Esophagus (tissue), 2 donors: ENCODE results near the gene TPI1. TPM values are rescaled to one million over a fixed set of nuclear protein-coding genes. Genes with fewer than 3 reads are reported as not detected.
"Not testable (repeated sequence)": the region's sequence is repeated elsewhere in the genome, so short reads cannot be mapped to it uniquely, and the experiment has no call there.

ENCODE experiments used
- H3K27ac ChIP-seq, 2 donors: one replicate each; pipeline ENCODE4 v1.5.1; 2013; ENCODE audit warnings: low read depth in 2 of 2, mild to moderate bottlenecking in 2 of 2, inconsistent platforms in 1 of 2, low read length in 1 of 2, moderate library complexity in 1 of 2
- H3K27me3 ChIP-seq, 2 donors: one replicate each; pipeline ENCODE4 v1.6.1; 2013; ENCODE audit warnings: low read length in 2 of 2, control low read depth in 1 of 2, mild to moderate bottlenecking in 1 of 2; ENCODE audit not compliant: insufficient read depth in 2 of 2, control insufficient read depth in 1 of 2
- H3K36me3 ChIP-seq, 2 donors: one replicate each; pipeline ENCODE4 v1.6.1; 2013; ENCODE audit warnings: low read length in 1 of 2; ENCODE audit not compliant: control insufficient read depth in 2 of 2, insufficient read depth in 2 of 2
- H3K4me1 ChIP-seq, 2 donors: one replicate each; pipeline ENCODE4 v1.6.1; 2013; ENCODE audit warnings: low read length in 1 of 2; ENCODE audit not compliant: control insufficient read depth in 2 of 2, insufficient read depth in 2 of 2
- H3K4me3 ChIP-seq, 2 donors: one replicate each; pipeline ENCODE4 v1.5.1; 2013; ENCODE audit warnings: low read length in 2 of 2, mild to moderate bottlenecking in 2 of 2, low read depth in 1 of 2, moderate library complexity in 1 of 2
- H3K9me3 ChIP-seq, 2 donors: one replicate each; pipeline ENCODE4 v1.6.1; 2013; ENCODE audit warnings: mild to moderate bottlenecking in 2 of 2, low read depth in 1 of 2, low read length in 1 of 2, moderate library complexity in 1 of 2; ENCODE audit not compliant: control insufficient read depth in 2 of 2, insufficient read depth in 1 of 2
- WGBS, 2 donors: extraction: QIAGEN DNeasy Blood & Tissue Kit; methylation state at CpG; one replicate each; pipeline ENCODE4 v1.1.7; 2013; 5-methylcytosine and 5-hydroxymethylcytosine counted together
- polyA plus RNA-seq, 2 donors: library from polyadenylated mRNA; stranded (reverse); fragments of 200-250 nt; gene quantifications; one replicate each; pipeline ENCODE4 v1.2.3, GENCODE V29; 2013
- donor health status: healthy with polysubstance abuse.
- donor health status: Bipolar disorder and iron deficiency.

Gene TPI1
- polyA plus RNA-seq, 2 donors: 404 to 939 TPM

DNA sequence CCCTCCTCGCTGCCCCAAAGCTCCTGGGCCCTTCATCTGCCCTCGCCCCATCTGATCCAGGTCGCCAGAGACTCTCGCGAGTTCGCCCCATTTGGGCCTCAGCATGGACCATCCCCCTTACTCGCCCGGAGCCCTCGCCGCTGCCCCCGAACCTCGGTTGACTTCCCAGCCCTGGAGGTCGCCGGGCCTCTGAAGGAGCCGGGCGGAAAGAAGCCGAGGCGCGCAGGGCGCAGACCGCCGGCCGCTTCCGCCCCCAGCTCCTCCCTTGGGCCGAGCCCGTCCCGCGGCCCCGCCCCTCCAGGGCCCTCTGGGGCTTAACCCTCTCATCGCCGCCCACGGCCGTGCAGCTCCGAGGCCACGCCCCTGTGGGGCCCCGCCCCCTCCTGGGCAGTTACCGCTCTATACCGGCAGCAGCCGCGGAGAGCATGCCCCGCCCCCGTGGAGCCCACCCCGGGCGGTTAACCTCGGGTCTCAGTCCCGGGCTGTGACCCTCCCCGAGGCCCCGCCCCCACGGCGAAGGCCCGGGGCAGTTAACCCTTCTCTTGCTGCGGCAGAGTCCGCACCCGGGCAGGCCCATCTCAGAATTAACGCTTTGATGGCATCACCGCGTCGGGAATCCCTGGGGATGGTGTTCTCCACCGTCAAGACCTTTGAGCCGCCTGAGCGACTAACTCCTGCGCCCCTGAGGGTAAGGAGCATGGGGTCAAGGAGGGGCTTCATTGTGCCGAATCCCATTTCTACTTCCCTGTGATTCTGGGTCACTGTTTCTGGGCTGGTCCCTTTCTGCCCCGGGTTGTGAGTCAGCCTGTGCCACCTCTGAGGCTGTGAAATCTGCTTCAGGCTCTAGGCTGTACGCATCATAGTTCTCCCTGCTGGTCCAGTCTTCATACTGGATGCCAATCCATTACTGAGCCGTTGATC is 6.0 kb downstream of the TPI1 start, which contains the start of gene SPSB2:
SPSB2 (minus strand) TSS at position 210 of the 921 bp plus-strand sequence. CDS start 402 bp downstream, outside the sequence.
- Histone ChIP-seq H3K27me3 (no peaks in the 10 kb centered on the region), H3K36me3 (peaks cover 5 to 24% of the 10 kb centered on the region in 2 donors), H3K27ac (peak within 1 kb of the TSS; percentile 92 to 97), H3K4me1 (peaks cover 3 to 28% of the 10 kb centered on the region in 2 donors), H3K4me3 (peak within 1 kb of the TSS; percentile 69 to 80), H3K9me3 (no peaks in the 10 kb centered on the region)
- WGBS, 2 donors: 0 to 1% methylated on average over 58 to 66 of the region's 66 CpGs

DNA sequence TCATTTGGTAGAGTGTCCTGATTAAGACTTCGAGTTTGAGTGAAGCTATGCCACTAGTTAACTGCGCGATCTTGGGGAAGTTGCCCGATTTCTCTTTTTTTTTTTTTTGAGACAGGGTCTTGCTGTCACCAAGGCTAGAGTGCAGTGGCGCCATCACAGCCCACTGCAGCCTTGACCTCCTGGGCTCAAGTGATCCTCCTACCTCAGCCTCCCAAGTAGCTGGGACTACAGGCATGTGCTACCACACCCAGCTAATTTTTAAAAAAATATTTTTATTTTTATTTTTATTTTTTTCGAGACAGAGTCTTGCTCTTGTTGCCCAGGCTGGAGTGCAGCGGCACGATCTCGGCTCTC is 6.7 kb downstream of the TPI1 start:
- Histone ChIP-seq H3K27ac (peak overlapping the region; percentile 92 to 97), H3K4me3 (peak overlapping the region in 1 of 2 donors; percentile 80), H3K4me1 (peaks cover 3 to 22% of the 10 kb centered on the region in 2 donors), H3K36me3 (peaks cover 5 to 22% of the 10 kb centered on the region in 2 donors)
- H3K27me3 ChIP-seq, H3K9me3 ChIP-seq: not testable (repeated sequence)
- 47 to 53% methylated on average over 9 of the region's 9 CpGs for WGBS, 2 donors

DNA sequence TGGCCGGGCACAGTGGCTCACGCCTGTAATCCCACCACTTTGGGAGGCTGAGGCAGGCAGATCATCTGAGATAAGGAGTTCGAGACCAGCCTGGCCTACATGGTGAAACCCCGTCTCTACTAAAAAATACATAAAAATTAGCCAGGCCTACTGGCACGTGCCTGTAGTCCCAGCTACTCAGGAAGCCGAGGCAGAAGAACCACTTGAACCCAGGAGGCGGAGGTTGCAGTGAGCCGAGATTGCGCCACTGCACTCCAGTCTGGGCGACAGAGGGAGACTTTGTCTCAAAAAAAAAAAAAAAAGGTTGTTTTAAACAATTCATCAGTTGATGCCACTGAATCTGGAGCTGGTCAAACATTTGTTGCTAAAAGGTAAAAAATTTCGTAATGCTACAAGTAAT is 12.5 kb downstream of the TPI1 start:
- H3K36me3 ChIP-seq, H3K4me1 ChIP-seq, H3K9me3 ChIP-seq, H3K27ac ChIP-seq, H3K27me3 ChIP-seq, H3K4me3 ChIP-seq: not testable (repeated sequence)
- 92 to 93% methylated on average over 11 of the region's 11 CpGs for WGBS, 2 donors

DNA sequence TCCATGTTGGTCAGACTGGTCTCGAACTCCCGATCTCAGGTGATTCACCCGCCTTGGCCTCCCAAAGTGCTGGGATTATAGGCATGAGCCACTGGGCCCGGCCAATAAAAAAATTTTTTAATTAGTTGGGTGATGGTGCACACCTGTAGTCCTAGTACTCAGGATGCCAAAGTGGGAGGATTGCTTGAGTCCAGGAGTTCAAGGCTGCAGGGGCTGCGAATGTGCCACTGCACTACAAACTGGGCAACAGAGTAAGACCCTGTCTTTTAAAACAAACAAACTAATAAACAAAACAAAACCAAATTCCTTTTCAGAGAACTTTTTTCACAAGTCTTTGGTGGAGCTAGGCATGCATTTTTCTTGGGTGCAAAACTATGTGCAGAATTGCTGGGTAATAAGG is 15.9 kb downstream of the TPI1 start:
- Histone ChIP-seq H3K4me3 (no peak overlapping the region), H3K9me3 (no peaks in the 10 kb centered on the region), H3K4me1 (no peaks in the 10 kb centered on the region), H3K27ac (no peak overlapping the region), H3K27me3 (no peaks in the 10 kb centered on the region), H3K36me3 (peaks cover 0 to 4% of the 10 kb centered on the region in 2 donors)
- WGBS, 2 donors: 96 to 97% methylated on average over 5 of the region's 5 CpGs

DNA sequence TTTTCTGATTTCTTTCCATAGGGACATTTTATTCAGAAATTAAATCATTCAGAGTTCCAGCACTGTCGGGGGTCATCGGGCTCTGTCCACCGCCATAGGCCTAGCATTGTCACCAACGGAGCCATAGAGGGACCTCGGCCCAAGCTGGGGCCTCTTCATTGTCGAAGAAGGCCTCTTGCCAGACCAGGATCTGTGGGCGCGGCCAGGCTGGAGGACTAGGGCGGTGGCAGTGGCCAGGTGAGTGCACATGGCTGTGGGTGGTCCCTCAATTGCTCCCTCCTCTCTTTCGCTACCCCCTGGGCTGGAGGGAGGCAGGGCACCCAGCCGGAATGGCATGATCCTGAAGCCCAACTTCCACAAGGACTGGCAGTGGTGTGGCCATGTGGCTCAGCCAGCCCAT is 16.4 kb downstream of the TPI1 start:
- Histone ChIP-seq H3K27me3 (no peaks in the 10 kb centered on the region), H3K27ac (no peak overlapping the region), H3K4me3 (no peak overlapping the region), H3K9me3 (no peaks in the 10 kb centered on the region), H3K4me1 (no peaks in the 10 kb centered on the region), H3K36me3 (peaks cover 0 to 4% of the 10 kb centered on the region in 2 donors)
- 90 to 94% methylated on average over 11 of the region's 11 CpGs for WGBS, 2 donors

DNA sequence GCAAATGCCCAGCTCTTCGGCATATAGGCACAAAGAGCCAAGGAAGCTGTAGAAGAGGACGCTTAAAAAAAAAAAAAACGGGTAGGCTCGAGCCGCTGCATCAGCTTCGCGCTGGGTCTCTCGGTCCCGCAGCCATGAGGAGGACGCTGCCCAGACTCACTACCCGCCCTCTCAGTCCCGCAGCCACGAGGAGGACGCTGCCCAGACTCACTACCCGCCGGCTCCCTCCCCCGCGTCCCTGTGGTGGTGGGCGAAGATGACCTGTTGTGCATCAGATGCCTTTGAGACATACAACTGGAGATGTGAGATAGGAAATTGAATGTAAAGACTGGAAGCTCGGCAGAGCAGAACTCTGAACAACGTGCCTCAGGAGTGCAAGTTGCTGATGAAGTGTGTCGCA is 17.2 kb downstream of the TPI1 start:
- H3K9me3 ChIP-seq: no peaks in the 10 kb centered on the region
- H3K27ac ChIP-seq: no peak overlapping the region
- WGBS, 2 donors: 86 to 87% methylated on average over 22 of the region's 22 CpGs
- no peak overlapping the region for H3K4me3 ChIP-seq
- H3K4me1 ChIP-seq: no peaks in the 10 kb centered on the region
- peaks cover 0 to 4% of the 10 kb centered on the region in 2 donors for H3K36me3 ChIP-seq
- H3K27me3 ChIP-seq: no peaks in the 10 kb centered on the region

DNA sequence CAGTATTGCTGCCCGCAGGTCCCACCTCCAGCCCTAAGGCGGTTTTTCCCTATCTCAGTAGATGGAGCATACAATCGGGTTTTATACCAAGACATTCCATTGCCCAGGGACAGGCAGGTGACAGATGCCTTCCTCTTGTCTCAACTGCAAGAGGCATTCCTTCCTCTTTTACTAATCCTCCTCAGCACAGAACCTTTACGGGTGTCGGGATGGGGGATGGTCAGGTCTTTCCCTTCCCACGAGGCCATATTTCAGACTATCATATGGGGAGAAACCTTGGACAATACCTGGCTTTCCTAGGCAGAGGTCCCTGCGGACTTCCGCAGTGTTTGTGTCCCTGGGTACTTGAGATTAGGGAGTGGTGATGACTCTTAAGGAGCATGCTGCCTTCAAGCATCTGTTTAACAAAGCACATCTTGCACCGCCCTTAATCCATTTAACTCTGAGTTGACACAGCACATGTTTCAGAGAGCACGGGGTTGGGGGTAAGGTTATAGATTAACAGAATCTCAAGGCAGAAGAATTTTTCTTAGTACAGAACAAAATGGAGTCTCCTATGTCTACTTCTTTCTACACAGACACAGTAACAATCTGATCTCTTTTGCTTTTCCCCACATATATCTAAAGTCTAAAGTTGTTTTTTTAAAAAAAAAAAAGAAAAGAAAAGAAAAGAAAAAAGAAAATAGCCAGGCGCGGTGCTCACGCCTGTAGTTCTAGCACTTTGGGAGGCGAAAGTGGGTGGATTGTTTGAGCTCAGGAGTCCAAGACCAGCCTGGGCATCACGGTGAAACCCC is 19.1 kb downstream of the TPI1 start:
- not testable (repeated sequence) for H3K4me3 ChIP-seq, H3K27ac ChIP-seq, H3K36me3 ChIP-seq, H3K9me3 ChIP-seq, H3K27me3 ChIP-seq, H3K4me1 ChIP-seq
- WGBS, 2 donors: 63 to 73% methylated on average over 11 to 12 of the region's 15 CpGs

DNA sequence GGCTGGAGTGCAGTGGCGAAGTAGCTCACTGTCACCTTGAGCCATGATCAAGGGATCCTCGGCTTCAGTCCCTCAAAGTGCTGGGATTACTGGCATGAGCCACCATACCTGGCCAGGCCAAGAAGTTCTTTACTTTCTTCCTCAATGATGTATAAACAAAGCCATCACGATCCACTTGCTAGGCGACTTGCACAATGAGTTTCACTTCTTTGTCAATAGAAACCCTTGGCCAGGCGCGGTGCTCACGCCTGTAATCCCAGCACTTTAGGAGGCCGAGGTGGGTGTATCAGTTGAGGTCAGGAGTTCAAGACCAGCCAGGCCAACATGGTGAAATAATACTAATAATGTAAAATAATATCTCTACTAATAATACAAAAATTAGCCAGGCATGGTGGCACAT is 20.1 kb downstream of the TPI1 start:
- peak overlapping the region in 1 of 2 donors; percentile 28 for H3K27ac ChIP-seq
- H3K36me3 ChIP-seq: peaks cover 0 to 4% of the 10 kb centered on the region in 2 donors
- 57 to 67% methylated on average over 8 of the region's 8 CpGs for WGBS, 2 donors

DNA sequence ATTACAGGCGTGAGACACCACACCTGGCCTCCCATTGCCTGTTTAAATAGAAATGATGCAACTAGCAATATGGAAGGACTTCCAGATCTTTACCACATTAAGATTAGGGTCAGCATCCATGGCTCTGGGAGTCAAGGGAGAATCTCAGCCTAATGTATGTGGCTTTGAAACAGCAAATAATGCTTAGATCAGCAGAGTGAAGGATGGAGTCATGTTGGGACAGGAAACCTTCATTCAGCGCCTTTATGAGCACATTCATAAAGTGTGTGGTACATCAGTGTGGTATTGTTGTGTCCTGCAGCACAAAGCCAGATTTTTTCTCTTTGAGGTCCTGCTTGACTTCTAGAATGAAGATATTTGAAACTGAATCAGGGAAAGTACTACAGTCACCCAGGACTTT is 21.0 kb downstream of the TPI1 start:
- no peaks in the 10 kb centered on the region for H3K27me3 ChIP-seq
- H3K27ac ChIP-seq: no peak overlapping the region
- H3K4me3 ChIP-seq: no peak overlapping the region
- H3K4me1 ChIP-seq: peaks cover 0 to 2% of the 10 kb centered on the region in 2 donors
- peaks cover 0 to 4% of the 10 kb centered on the region in 2 donors for H3K36me3 ChIP-seq
- no peaks in the 10 kb centered on the region for H3K9me3 ChIP-seq
- WGBS, 2 donors: 77 to 88% methylated on average over 2 of the region's 2 CpGs

More for the DNA sequence above, 20.1 kb downstream of the TPI1 start:
- no peaks in the 10 kb centered on the region for H3K9me3 ChIP-seq
- no peaks in the 10 kb centered on the region for H3K27me3 ChIP-seq
- no peak overlapping the region for H3K4me3 ChIP-seq
- peaks cover 0 to 2% of the 10 kb centered on the region in 2 donors for H3K4me1 ChIP-seq
